NB4 (cell line): ENCODE results near the gene SPON1.

ENCODE experiments used
- DNase-seq: peaks from one replicate; pipeline ENCODE4 v3.0.0; 2010; ENCODE audit warnings: low read depth
- H3K4me3 ChIP-seq: one replicate; pipeline ENCODE4 v1.5.1; 2011; ENCODE audit warnings: mild to moderate bottlenecking, low read depth, low read length, moderate library complexity
- CTCF ChIP-seq: IDR thresholded peaks from one replicate; pipeline ENCODE4 v1.5.1; 2012; ENCODE audit warnings: low read depth, low read length
- MAX ChIP-seq: IDR thresholded peaks from 2 replicates; pipeline ENCODE4 v1.6.1; 2011; ENCODE audit warnings: low read depth, low read length
- MYC ChIP-seq: IDR thresholded peaks from 2 replicates; pipeline ENCODE4 v1.6.1; 2011; ENCODE audit warnings: low read depth, low read length
- POLR2A ChIP-seq: IDR thresholded peaks from 2 replicates; pipeline ENCODE4 v1.6.1; 2011; ENCODE audit warnings: mild to moderate bottlenecking; ENCODE audit not compliant: insufficient read length; ENCODE audit errors: extremely low read depth

SPON1 gene

GRCh38 chr11:14259186-14259784 is 296.8 kb downstream of the SPON1 start:
- no peak for DNase-seq
- H3K4me3 ChIP-seq: no peak overlapping the region
- TF ChIP-seq CTCF: no peak
- no peak for TF ChIP-seq MYC
- TF ChIP-seq MAX: no peak
- no peak for TF ChIP-seq POLR2A

- TF ChIP-seq POLR2A (no peak), CTCF (no peak), MYC (no peak)
- no peak for DNase-seq
- no peak overlapping the region for H3K4me3 ChIP-seq
Measured at GRCh38 chr11:14259878-14260277, 297.4 kb downstream of the SPON1 start.

- no peak overlapping the region for H3K4me3 ChIP-seq
- no peak for DNase-seq
- TF ChIP-seq POLR2A: no peak
- no peak for TF ChIP-seq MYC
- TF ChIP-seq MAX: no peak
- TF ChIP-seq CTCF: no peak
Measured at GRCh38 chr11:14261066-14261465, 298.5 kb downstream of the SPON1 start.

- no peak for DNase-seq
- no peak overlapping the region for H3K4me3 ChIP-seq
- no peak for TF ChIP-seq MAX
- TF ChIP-seq CTCF: no peak
- no peak for TF ChIP-seq MYC
- TF ChIP-seq POLR2A: no peak
Measured at GRCh38 chr11:14262271-14262846, 299.8 kb downstream of the SPON1 start.

GRCh38 chr11:14264966-14265365 is 302.4 kb downstream of the SPON1 start:
- TF ChIP-seq MYC (no peak), MAX (no peak), POLR2A (no peak), CTCF (no peak)
- no peak overlapping the region for H3K4me3 ChIP-seq
- no peak for DNase-seq
